GM08714 (cell line): ENCODE measurements around the gene SPINK14.

Experiments
- H3K4me3 ChIP-seq: fragments of 200-500 bp; sonication (Bioruptor generic); 2 replicates; pipeline ENCODE4 v1.5.1; 2014; ENCODE audit warnings: mild to moderate bottlenecking, low read length, inconsistent platforms
- ZNF274 ChIP-seq: IDR thresholded peaks from 2 replicates; pipeline ENCODE4 v1.6.1; 2012; ENCODE audit warnings: mild to moderate bottlenecking, low read depth, low read length

The SPINK14 gene

DNA sequence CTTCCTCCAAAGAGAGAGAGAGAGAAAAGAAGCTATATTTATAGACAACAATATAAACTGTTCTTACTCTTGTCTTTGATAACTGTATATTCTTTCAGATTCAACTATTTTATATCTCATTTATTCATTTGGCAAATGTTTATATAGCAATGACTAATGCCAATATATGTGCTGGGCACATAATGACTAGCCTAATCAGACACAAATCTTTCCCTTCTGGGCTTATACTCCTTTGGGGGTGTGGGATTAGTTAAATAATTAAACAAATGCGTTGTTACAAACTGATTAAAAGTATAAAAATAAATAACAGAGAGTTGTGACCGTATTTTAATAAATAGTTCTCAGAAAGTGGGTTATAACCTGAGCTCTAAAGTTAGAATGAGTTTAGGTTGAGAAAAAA is 4.0 kb downstream of the SPINK14 start:
- no peak overlapping the region for H3K4me3 ChIP-seq
- no peak for TF ChIP-seq ZNF274

DNA sequence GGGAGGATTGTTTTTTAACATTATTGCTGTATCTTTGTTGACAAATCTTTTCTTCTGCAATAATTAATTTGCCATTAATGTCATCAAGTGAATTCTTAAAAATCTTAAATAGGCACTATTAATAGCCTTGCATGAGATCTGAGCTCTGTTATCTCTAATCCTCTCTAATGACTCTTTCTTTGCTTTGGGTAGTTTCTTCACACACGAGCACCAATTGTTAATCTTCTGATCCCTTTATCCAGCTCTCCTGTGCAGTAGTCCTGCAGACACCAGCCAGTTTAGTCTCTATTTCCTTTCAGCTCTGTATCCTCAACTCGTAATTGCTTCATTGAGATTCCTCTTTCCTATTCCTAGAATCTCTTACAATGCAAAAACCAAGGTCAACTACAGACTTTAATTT is 8.1 kb downstream of the SPINK14 start:
- TF ChIP-seq ZNF274, result no peak
- no peak overlapping the region for H3K4me3 ChIP-seq

GRCh38 chr5:148177207-148177606 is 8.9 kb downstream of the SPINK14 start:
- TF ChIP-seq ZNF274, result no peak
- H3K4me3 ChIP-seq, result no peak overlapping the region

DNA sequence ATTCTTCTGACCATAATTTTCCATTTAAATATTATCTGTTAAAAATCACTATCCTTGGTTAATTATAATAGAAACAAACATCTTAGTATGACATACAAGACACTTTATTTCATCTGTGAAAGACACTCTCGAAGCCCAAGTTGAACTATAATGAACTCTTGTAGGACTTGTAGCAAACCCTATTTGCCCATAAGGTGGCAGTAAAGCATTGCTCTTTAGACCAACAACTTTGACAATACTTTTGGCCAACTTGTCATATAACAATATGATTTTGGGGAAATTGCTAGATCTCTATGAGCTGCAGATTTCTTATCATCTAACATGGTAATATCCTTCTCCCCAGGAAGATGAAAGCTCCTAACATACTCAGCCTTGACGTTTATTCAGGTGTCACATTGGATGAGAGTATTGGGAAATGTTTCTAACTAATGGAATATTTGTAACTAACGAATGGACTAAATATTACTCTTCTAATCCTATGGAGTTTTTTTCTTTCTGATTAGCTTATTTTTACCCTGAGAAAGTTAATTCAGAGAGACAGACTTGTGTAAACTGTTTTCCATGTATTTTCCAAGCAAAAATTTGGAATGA is 11.0 kb downstream of the SPINK14 start:
- TF ChIP-seq ZNF274, result no peak
- no peak overlapping the region for H3K4me3 ChIP-seq

- no peak overlapping the region for H3K4me3 ChIP-seq
- no peak for TF ChIP-seq ZNF274
Observed at GRCh38 chr5:148186248-148187003, 18.1 kb downstream of the SPINK14 start.

GRCh38 chr5:148191010-148191409 is 22.7 kb downstream of the SPINK14 start:
- no peak overlapping the region for H3K4me3 ChIP-seq
- no peak for TF ChIP-seq ZNF274

- TF ChIP-seq ZNF274, result no peak
- no peak overlapping the region for H3K4me3 ChIP-seq
Observed at GRCh38 chr5:148193202-148193601, 24.9 kb downstream of the SPINK14 start.

DNA sequence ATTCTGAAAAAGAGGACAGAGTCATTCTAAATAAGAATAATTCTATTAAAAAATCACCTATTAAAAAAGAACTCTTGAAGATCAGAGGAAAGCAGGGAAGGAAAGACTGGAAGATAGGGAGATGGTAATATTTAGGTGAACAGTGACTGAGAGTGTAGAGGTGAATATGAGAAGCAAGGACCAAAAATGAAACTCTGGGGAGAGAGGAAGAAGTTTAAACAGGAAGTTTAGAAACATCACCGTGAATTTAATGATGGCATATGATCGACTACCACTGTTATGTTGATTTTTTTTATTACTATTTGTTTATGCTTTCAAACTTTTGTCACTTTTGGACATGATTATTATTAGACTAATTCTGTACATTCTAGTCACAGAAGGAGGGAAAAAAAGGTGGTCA is 32.8 kb downstream of the SPINK14 start:
- no peak overlapping the region for H3K4me3 ChIP-seq
- no peak for TF ChIP-seq ZNF274

DNA sequence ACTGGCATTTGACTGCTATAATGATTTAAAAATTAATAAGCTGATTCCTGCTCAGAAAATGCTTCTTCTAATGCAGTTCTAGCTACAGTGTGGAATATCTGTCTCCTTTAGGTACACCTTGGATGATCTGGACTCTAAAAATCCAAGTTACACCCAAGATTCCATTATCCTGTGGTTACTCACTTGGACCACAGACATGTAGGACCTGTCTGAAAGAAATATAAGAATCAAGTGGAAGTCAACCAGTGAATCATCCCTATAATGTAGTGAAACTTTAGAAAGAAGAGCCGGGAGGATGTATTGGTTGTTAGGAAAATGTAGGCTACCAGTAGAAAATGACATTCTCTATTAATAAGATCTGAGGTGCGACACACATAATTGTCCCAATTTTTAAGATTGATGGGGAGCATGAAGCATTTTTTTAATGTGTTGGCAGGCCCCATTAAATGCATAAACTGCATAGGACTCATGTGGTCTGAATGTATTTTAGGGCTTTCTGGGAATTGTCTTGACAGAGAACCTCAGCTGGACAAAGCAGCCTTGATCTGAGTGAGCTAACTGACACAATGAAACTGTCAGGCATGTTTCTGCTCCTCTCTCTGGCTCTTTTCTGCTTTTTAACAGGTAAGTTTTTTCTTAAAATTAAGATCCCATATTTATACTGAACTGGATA is 34.3 kb downstream of the SPINK14 start, which contains the start of gene SPINK6:
SPINK6 (plus strand) TSS at position 512 of the 673 bp plus-strand sequence; CDS start at position 567, 55 bp downstream.
- no peak for TF ChIP-seq ZNF274
- H3K4me3 ChIP-seq, result no peak within 1 kb of the TSS

DNA sequence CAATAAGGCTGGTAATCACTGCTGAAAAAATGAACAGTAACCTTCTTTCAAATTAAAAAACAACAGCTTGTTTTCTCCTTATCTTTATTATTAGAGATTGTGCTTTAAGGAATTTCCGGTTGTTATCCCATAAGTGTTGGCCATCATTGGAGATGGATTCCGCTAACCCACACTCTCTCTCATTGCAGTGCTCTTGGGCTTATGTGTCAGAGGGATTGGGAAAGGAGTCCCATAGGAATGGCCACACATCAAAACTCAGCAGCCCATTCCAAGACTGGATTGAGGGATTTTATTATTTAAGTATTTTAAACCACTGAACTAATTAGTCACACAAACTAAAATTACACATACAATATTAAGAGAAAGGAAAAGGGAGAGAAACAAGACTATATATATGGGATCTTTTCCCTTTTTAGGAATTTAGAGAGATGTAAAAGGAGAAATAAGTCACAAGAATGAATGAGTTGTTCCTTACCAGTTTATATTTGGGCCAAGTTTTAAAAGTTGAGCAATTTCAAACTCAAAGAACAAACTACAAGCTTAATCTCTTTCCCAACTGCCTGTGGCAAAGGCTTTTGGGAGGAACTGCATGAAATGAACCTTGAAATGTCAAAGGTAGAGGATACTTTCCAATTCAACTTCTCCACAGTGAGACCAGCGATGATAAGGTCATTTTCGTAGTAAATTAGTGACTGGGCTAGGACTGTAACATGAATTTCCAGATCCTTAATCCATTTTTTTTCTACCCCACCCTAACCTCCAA is 36.9 kb downstream of the SPINK14 start:
- no peak for TF ChIP-seq ZNF274

GRCh38 chr5:148205865-148206264 is 37.5 kb downstream of the SPINK14 start:
- no peak for TF ChIP-seq ZNF274
- H3K4me3 ChIP-seq, result no peak overlapping the region

More for the DNA sequence above, 36.9 kb downstream of the SPINK14 start:
- H3K4me3 ChIP-seq, result no peak overlapping the region

GRCh38 chr5:148206620-148207019 is 38.3 kb downstream of the SPINK14 start:
- no peak overlapping the region for H3K4me3 ChIP-seq
- TF ChIP-seq ZNF274, result no peak

GRCh38 chr5:148208226-148208625 is 39.9 kb downstream of the SPINK14 start:
- TF ChIP-seq ZNF274, result no peak
- H3K4me3 ChIP-seq, result no peak overlapping the region

GRCh38 chr5:148209151-148209770 is 40.9 kb downstream of the SPINK14 start:
- H3K4me3 ChIP-seq, result no peak overlapping the region
- no peak for TF ChIP-seq ZNF274
